K562 (cell line): ENCODE measurements around the gene HHATL. TPM values are rescaled to one million over a fixed set of nuclear protein-coding genes. Genes with fewer than 3 reads are reported as not detected.

Experiments
- CEBPZ ChIP-seq: fragments of 150-350 bp; IDR thresholded peaks from 2 replicates; pipeline ENCODE4 v1.6.1; 2014; ENCODE audit warnings: low read depth, mild to moderate bottlenecking, low read length, borderline replicate concordance
- DPF2 ChIP-seq: fragments of 450-650 bp; IDR thresholded peaks from 2 replicates; pipeline ENCODE4 v1.6.1; 2016
- FOSL1 ChIP-seq: fragments of 200-800 bp; sonication (Bioruptor generic); conservative IDR thresholded peaks from 2 replicates; pipeline ENCODE4 v1.6.1; 2016; ENCODE audit warnings: missing genetic modification characterization, missing compliant biosample characterization
- FOXO4 ChIP-seq: fragments of 450-650 bp; formaldehyde crosslinking; IDR thresholded peaks from 2 replicates; pipeline ENCODE4 v1.4.0; 2020; ENCODE audit warnings: mild to moderate bottlenecking, moderate library complexity
- HBP1 ChIP-seq: fragments of 450-650 bp; formaldehyde crosslinking; IDR thresholded peaks from 2 replicates; pipeline ENCODE4 v1.4.0; 2022; ENCODE audit warnings: missing genetic modification characterization
- MAX ChIP-seq: sonication (generic); formaldehyde crosslinking; IDR thresholded peaks from 2 replicates; pipeline ENCODE4 v1.9.0; 2022; ENCODE audit warnings: mild to moderate bottlenecking, missing genetic modification reagents
- NR4A1 ChIP-seq, 2 experiments: fragments of 250-450 bp in 1 of 2; fragments of 450-650 bp in 1 of 2; sonication (Bioruptor Pico) in 1 of 2; IDR thresholded peaks; 2 replicates each; pipeline versions ENCODE4 v1.4.0 to v1.6.1; 2016 to 2020; ENCODE audit warnings: mild to moderate bottlenecking in 2 of 2, missing compliant biosample characterization in 1 of 2, missing genetic modification characterization in 1 of 2, moderate library complexity in 1 of 2
- PYGO2 ChIP-seq: fragments of 450-650 bp; IDR thresholded peaks from 2 replicates; pipeline ENCODE4 v1.6.1; 2016; ENCODE audit warnings: mild to moderate bottlenecking, missing genetic modification characterization, moderate library complexity, missing compliant biosample characterization
- RB1 ChIP-seq: fragments of 450-650 bp; IDR thresholded peaks from 2 replicates; pipeline ENCODE4 v1.6.1; 2017; ENCODE audit warnings: low read depth, mild to moderate bottlenecking
- SIRT6 ChIP-seq: IDR thresholded peaks from one replicate; pipeline ENCODE4 v1.6.1; 2012; ENCODE audit warnings: low read depth, mild to moderate bottlenecking, control low read depth, inconsistent platforms, low read length, moderate library complexity
- TCF3 ChIP-seq: sonication (generic); formaldehyde crosslinking; IDR thresholded peaks from 2 replicates; pipeline ENCODE4 v1.4.0; 2020; ENCODE audit warnings: mild to moderate bottlenecking, missing genetic modification reagents
- THAP7 ChIP-seq: fragments of 250-450 bp; sonication (Bioruptor Pico); IDR thresholded peaks from 2 replicates; pipeline ENCODE4 v1.5.0; 2021
- TRIM28 ChIP-seq: fragments of 450-650 bp; IDR thresholded peaks from 2 replicates; pipeline ENCODE4 v1.6.1; 2017
- TSHZ1 ChIP-seq: fragments of 250-450 bp; sonication (Bioruptor Pico); IDR thresholded peaks from 2 replicates; pipeline ENCODE4 v1.4.0; 2020; ENCODE audit warnings: mild to moderate bottlenecking, moderate library complexity
- YBX1 ChIP-seq: fragments of 450-650 bp; IDR thresholded peaks from 2 replicates; pipeline ENCODE4 v1.7.1; 2016; ENCODE audit warnings: mild to moderate bottlenecking
- ZNF239 ChIP-seq: fragments of 250-450 bp; sonication (Bioruptor Pico); IDR thresholded peaks from 2 replicates; pipeline ENCODE4 v1.4.0; 2020; ENCODE audit warnings: mild to moderate bottlenecking
- ZNF830 ChIP-seq: fragments of 250-450 bp; sonication (Bioruptor Pico); IDR thresholded peaks from 2 replicates; pipeline ENCODE4 v1.5.0; 2021; ENCODE audit warnings: mild to moderate bottlenecking
- polyA plus RNA-seq, 8 experiments: library from polyadenylated mRNA; depleted of rRNA in 4 of 8; stranded (reverse) in 5 of 8; unstranded in 3 of 8; fragments of >200 nt; fragmentation: Nextera tagmentation in 2 of 8; fragmentation: Illumina TruSeq in 1 of 8; extraction: Ambion mirVana in 2 of 8; extraction: Trizol in 1 of 8; gene quantifications; 2 replicates each; pipeline versions ENCODE4 v1.2.1 to v1.2.3, GENCODE V29; 2011 to 2014; ENCODE audit warnings: inconsistent platforms in 1 of 8, missing spikeins in 1 of 8
- total RNA-seq, 7 experiments: library from RNA; depleted of rRNA in 6 of 7; stranded (reverse); fragments of >200 nt in 6 of 7; fragmentation: Illumina TruSeq in 2 of 7; extraction: Trizol in 2 of 7; gene quantifications; 2 replicates each; pipeline versions ENCODE4 v1.2.1 to v1.2.3, GENCODE V29; 2011 to 2021; ENCODE audit warnings: low replicate concordance in 1 of 7

Gene HHATL
- total and polyA plus RNA-seq, 9 of the 15 experiments (the other 6 are each of a cell fraction or from before 2014, with no cell fraction given): not detected

GRCh38 chr3:42701371-42702065 lies 1.1 kb downstream of the HHATL start (continued):
- TF ChIP-seq TSHZ1 (CRISPR knock-in tag) (no peak), PYGO2 (tag) (no peak), SIRT6 (no peak), THAP7 (CRISPR knock-in tag) (no peak), CEBPZ (no peak), DPF2 (no peak), HBP1 (no peak), RB1 (0 out of 2 replicates have a peak, but pooled peaks have one; percentile 31), FOSL1 (tag) (no peak), YBX1 (no peak), TCF3 (CRISPR knock-in tag) (0 out of 2 replicates have a peak, but pooled peaks have one; percentile 10), FOXO4 (CRISPR knock-in tag) (no peak), ZNF239 (CRISPR knock-in tag) (no peak), MAX (0 out of 2 replicates have a peak, but pooled peaks have one; percentile 48), NR4A1 (CRISPR knock-in tag; IDR thresholded peaks at IDR 0.05) (no peak), NR4A1 (tag; IDR thresholded peaks at IDR 0.05) (no peak), ZNF830 (CRISPR knock-in tag) (no peak), TRIM28 (no peak)
